ENCODE results near the gene CYB561A3.

- TF ChIP-seq EZH2 (IDR thresholded peaks at IDR 0.05; ENCODE audit: low read depth): no peak
- TF ChIP-seq CTCF (conservative IDR thresholded peaks at IDR 0.05): no peak
Observed at GRCh38 chr11:61350803-61351202, 10.9 kb downstream of the CYB561A3 start.

Data from PC-9 (cell line).